AG08395 (cell line): Measurements from ENCODE around the gene TRIM56.
"Not testable (repeated sequence)": the region's sequence is repeated elsewhere in the genome, so short reads cannot be mapped to it uniquely, and the experiment has no call there.

ENCODE experiments used
- DNase-seq: peaks from one replicate; pipeline ENCODE4 v3.0.0; 2012; ENCODE audit warnings: mixed read lengths, low spot score

The TRIM56 gene, protein sequence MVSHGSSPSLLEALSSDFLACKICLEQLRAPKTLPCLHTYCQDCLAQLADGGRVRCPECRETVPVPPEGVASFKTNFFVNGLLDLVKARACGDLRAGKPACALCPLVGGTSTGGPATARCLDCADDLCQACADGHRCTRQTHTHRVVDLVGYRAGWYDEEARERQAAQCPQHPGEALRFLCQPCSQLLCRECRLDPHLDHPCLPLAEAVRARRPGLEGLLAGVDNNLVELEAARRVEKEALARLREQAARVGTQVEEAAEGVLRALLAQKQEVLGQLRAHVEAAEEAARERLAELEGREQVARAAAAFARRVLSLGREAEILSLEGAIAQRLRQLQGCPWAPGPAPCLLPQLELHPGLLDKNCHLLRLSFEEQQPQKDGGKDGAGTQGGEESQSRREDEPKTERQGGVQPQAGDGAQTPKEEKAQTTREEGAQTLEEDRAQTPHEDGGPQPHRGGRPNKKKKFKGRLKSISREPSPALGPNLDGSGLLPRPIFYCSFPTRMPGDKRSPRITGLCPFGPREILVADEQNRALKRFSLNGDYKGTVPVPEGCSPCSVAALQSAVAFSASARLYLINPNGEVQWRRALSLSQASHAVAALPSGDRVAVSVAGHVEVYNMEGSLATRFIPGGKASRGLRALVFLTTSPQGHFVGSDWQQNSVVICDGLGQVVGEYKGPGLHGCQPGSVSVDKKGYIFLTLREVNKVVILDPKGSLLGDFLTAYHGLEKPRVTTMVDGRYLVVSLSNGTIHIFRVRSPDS

DNA sequence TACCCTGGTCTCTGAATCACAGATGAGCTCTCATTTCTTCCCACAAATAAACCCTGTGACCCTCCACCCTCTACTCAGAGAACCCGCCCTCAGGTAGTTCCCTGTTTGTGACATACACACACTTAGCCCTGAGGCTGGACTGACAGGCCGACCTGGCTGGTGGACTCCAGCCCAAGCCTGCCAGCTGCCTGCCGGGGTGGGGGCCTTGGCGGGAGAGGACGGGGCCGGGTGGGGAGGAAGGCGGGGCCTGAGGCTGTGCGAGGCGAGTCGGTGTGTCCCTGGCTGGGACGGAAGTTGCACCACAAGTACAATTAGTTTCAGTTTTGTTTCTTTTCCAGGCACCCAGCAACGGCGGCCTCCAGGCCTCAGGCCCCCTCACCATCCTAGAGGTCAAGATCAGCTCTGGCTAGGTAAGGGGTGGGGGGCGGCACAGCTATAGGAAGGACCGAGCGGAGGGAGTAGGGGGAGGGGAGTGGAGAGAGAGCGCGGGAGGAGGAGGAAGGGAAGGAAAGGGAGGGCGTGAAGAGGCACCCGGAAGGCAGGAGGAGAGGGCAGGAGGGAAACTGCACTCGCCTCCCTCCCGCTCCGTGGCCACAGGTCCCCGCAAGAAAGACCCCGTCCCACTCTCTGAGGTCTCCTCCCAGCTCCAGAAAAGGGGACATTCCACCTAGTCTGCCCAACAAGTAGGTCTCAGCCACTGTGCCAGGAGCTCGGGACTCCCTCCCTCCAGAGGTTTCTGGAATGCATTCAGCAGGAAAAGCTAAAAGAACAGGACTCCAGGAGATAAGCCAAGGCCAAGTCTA lies at the start of gene TRIM56:
Gene TRIM56 (plus strand): TSS at position 320 of the 803 bp plus-strand sequence. CDS start 1,832 bp downstream, outside the sequence.
- DNase-seq, result peak; percentile 87

DNA sequence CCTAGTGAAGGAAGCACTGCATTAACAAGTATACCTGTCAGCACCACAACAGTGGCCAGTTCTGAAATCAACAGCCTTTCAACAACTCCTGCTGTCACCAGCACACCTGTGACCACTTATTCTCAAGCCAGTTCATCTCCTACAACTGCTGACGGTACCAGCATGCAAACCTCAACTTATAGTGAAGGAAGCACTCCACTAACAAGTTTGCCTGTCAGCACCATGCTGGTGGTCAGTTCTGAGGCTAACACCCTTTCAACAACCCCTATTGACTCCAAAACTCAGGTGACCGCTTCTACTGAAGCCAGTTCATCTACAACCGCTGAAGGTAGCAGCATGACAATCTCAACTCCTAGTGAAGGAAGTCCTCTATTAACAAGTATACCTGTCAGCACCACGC lies 49.3 kb upstream of the TRIM56 start:
- DNase-seq, result no peak

DNA sequence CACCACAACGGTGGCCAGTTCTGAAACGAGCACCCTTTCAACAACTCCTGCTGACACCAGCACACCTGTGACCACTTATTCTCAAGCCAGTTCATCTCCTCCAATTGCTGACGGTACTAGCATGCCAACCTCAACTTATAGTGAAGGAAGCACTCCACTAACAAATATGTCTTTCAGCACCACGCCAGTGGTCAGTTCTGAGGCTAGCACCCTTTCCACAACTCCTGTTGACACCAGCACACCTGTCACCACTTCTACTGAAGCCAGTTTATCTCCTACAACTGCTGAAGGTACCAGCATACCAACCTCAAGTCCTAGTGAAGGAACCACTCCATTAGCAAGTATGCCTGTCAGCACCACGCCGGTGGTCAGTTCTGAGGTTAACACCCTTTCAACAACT lies 44.0 kb upstream of the TRIM56 start:
- DNase-seq, result not testable (repeated sequence)

DNA sequence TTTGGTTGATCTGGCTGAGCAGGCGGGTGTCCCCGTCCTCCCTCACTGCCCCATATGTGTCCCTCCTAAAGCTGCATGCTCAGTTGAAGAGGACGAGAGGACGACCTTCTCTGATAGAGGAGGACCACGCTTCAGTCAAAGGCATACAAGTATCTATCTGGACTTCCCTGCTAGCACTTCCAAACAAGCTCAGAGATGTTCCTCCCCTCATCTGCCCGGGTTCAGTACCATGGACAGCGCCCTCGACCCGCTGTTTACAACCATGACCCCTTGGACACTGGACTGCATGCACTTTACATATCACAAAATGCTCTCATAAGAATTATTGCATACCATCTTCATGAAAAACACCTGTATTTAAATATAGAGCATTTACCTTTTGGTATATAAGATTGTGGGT lies 26.9 kb upstream of the TRIM56 start:
- peak; percentile 73 for DNase-seq

DNA sequence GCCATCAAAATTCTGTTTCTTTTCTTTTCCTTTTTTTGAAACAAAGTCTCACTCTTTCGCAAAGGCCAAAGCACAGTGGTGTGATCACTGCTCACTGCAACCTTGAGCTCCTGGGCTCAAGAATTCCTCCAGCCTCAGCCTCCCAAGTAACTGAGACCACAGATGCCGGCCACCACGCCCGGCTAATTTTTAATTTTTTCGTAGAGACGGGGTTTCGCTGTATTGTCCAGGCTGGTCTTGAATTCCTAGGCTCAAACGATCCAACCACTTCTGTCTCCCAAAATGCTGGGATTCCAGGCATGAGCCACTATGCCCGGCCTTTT lies 25.7 kb upstream of the TRIM56 start:
- DNase-seq, result no peak

DNA sequence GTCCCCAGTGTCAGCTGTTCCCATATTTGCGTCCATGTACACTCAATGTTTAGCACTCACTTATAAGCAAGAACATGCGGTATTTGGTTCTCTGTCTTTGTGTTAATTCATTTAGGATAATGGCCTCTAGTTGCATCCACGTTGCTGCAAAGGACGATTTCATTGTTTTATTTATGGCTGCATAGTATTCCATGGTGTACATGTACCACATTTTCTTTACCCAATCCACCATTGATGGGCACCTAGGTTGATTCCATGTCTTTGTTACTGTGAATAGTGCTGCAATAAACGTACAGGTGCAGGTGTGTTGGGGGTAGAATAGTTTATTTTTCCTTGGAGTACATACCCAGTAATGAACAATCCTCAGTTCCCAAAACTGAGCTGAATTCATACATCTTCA lies 24.3 kb upstream of the TRIM56 start:
- no peak for DNase-seq

DNA sequence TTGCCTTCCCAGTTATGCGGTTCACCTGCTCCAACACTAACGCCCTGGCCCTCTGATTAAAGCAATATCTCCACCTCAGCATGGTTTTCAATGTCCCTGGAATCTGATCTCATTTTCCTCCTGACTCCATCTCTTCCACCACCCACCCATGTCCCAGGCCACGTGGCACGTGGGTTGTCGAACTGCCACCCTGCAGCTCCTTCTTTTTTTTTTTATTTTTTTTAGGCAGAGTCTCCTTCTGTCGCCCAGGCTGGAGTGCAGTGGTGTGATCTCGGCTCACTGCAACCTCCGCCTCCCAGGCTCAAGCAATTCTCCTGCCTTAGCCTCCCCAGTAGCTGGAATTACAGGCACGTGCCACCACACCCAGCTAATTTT lies 21.1 kb upstream of the TRIM56 start:
- DNase-seq, result not testable (repeated sequence)

DNA sequence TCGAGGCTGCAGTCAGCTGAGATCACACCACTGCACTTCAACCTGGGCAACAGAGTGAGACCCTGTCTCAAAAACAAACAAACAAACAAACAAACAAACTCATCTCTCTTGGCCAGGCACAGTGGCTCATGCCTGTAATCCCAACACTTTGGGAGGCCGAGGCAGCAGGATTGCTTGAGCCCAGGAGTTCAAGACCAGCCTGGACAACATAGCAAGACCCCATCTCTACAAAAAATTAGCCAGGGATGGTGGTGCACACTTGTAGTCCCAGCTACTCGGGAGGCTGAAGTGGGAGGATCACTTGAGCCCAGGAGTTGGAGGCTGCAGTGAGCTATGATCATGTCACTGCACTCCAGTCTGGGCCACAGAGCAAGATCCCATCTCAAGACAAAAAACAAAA lies 20.1 kb upstream of the TRIM56 start:
- not testable (repeated sequence) for DNase-seq

DNA sequence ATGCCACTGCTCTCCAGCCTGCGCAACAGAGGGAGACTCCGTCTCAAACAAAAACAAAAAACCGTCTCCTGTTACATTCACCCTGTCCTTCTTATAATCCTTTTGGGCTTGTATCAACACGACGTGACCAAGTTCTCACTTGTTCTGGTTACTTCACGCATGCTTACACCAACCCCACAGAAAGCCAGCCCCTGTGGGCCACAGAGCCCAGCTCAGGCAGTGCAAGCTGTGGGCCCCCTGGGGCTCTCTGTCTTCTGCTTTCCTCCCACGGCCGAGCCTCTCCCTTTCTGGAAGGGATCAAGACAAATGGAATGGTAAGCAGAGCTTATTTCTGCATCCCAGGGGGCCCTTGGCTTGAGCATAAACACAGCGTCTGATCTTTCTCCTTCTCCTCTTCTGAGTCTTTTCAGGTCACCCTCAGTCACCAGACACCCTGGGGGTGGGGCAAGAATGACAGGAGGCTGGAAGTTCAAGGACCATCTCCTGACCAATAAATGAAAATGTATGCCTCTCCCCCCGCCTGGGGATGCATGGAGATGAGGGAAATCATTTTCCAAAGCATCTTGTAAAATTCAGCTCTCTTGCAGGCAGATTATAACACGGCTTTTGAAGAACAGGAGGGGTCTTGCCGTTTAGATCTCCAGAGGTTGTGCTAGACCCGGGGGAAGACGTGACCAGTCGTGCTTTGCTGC lies 19.0 kb upstream of the TRIM56 start:
- DNase-seq, result no peak

DNA sequence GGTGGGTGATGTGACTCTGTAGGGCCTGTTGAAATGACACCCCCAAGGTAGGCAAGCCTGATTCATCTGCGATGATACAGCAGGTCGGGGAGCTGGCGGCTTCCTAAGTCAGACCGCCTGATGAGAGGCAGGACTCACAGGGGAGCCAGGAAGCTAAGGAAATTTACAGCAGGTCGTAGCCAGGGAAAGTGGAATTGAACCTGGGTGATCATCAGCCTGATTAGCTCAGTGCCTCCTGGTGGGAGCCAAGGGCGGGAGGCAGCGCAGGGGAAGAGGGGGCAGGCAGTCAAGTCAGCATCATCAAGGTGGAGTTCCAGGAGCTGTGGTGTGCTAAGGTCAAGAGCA lies 18.5 kb upstream of the TRIM56 start:
- no peak for DNase-seq

DNA sequence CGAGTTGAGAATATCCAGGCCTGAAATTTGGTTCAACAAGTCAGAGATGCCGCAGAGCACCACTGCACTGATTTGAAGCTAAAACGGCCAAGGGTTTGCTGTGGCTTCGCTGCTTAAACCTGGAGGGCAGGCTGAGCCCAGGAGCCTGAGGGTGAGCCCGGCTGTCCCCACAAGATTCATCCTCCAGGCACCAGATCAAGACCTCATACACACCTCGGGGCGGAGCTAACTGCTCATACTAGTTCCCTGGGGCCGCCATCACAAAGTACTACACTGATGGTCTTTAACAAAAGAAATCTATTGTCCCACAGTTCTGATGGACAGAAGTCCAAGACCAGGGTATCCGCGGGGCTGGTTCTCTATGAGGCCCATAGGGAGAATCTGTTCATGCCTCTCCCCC lies 16.9 kb upstream of the TRIM56 start:
- no peak for DNase-seq

DNA sequence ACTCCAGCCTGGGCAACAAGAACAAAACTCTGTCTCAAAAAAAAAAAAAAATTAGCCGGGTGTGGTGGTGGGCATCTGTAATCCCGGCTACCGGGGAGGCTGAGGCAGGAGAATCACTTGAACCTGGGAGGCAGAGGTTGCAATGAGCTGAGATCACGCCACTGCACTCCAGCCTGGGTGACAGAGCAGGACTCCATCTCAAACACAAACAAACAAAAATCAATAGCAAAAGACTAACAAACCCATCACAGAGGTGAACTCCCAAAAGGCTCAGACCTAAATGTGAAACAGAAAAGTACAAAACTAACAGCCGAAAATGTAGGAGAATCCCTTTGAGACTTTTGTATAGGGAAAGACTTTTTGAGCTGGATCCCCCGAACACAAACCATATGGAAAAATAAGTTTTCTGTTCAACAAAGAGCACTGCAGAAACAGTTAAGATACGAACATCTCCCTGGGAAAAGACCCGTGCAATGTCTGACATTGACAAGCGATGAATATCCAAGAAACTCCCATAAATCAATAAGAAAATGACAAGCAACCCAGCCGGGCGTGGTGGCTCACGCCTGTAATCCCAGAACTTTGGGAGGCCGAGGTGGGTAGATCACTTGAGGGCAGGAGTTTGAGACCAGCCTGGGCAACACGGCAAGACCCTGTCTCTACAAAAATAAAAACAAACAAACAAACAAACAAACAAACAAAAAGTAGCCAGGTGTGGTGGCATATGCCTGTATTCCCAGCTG lies 13.7 kb upstream of the TRIM56 start:
- DNase-seq, result not testable (repeated sequence)

DNA sequence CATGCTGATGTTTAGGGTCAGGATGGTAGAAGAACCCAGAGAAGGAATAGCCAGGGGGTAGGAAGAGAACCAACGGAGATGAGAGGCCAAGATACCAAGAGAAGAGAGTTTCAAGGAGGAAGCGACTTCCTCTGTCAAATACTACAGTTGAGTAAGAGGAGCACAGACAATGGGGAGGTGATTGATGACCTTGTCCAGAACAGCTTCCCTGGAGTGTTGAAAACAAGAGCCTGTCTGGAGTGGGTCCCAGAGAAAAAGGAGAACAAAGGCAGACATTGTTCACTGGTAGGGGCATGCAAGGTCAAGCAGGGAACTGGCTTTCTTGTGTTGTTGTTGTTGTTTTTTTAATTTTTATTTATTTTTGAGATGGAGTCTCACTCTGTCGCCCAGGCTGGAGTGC lies 9.6 kb upstream of the TRIM56 start:
- no peak for DNase-seq

DNA sequence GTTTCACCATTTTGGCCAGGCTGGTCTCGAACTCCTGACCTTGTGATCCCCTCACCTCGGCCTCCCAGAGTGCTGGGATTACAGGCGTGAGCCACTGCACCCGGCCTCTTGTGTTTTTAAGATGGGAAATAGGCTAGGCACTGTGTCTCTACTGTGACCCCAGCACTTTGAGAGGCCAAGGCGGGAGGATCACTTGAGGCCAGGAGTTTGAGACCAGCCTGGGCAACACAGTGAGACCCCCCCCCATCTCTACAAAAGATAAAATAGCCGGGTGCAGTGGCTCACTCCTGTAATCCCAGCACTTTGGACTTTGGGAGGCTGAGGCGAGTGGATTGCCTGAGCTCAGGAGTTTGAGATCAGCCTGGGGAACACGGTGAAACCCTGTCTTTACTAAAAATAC lies 9.1 kb upstream of the TRIM56 start:
- DNase-seq, result not testable (repeated sequence)

DNA sequence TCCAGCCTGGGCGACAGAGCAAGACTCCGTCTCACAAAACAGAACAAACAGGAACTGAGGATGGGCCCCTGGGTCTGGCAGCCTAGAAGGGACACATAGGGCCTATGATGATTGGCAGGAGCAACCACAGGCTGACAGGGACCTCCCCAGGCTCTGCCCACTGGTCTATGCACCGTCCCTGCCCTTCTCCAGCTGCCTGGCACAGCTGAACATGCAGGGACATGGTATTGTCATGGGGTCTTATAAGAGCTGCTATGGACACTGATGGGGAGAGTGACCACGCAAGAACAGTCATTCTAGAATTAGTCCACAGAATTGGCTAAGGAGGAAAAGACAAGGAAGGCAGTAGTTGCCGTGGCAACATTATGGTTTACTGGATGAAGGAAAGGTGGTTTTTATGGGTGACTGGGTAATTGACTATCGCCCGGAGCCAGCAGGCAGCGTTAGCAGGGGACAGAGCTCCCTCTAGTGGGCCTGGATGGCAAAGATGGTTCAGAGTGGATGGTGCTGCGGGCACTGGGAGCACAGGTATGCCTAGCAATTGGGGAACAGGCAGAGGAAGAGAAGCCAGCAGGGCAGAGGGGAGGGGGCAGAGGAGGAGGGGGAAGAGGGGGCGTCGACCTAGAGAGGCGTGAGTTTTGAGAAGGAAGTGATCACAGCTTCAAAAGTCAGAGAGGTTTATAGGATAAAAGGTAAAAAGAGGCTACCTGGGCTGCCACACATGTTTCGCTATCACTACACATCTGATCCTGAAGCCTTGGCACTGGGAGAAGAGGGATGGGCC lies 7.8 kb upstream of the TRIM56 start:
- peak; percentile 91 for DNase-seq

DNA sequence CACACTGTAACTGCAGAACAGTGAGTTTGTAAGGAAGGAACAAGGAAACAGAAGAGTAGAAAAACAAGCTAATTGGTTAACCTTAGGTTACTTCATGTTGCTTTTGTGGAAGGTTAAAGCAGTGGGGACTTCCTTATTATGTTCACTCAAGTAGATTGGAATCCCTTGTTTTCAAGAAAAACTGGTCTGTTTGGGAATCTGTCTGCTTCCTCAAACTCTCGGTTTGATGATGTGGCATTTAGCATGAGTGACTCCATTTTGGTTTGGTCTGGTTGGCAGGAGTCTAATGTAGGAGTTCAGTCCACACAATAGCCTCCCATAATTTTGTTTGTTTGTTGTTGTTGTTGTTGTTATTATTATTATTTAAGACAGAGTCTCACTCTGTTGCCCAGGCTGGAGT lies 3.8 kb upstream of the TRIM56 start:
- no peak for DNase-seq

DNA sequence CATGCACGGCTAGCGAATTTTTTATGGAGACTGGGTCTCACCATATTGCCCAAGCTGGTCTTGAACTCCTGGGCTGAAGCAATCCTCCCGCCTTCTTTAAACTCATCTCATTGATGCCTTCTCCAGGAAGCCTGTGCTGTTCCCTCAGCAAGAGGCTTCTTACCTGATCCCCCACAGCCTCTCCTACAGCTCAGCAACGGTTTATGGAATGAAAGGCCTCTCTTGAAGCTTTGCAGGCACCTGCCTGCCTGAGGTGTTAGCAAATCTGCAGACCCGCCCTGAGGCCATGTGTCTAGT lies 468 bp upstream of the TRIM56 start:
- DNase-seq, result no peak

DNA sequence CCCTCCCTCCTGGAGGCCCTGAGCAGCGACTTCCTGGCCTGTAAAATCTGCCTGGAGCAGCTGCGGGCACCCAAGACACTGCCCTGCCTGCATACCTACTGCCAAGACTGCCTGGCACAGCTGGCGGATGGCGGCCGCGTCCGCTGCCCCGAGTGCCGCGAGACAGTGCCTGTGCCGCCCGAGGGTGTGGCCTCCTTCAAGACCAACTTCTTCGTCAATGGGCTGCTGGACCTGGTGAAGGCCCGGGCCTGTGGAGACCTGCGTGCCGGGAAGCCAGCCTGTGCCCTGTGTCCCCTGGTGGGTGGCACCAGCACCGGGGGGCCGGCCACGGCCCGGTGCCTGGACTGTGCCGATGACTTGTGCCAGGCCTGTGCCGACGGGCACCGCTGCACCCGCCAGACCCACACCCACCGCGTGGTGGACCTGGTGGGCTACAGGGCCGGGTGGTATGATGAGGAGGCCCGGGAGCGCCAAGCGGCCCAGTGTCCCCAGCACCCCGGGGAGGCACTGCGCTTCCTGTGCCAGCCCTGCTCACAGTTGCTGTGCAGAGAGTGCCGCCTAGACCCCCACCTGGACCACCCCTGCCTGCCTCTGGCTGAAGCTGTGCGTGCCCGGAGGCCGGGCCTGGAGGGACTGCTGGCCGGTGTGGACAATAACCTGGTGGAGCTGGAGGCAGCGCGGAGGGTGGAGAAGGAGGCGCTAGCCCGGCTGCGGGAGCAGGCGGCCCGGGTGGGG lies 2.2 kb downstream of the TRIM56 start:
- DNase-seq, result no peak

DNA sequence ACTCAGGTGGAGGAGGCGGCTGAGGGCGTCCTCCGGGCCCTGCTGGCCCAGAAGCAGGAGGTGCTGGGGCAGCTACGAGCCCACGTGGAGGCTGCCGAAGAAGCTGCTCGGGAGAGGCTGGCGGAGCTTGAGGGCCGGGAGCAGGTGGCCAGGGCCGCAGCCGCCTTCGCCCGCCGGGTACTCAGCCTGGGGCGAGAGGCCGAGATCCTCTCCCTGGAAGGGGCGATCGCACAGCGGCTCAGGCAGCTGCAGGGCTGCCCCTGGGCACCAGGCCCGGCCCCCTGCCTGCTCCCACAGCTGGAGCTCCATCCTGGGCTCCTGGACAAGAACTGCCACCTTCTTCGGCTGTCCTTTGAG lies 2.8 kb downstream of the TRIM56 start:
- no peak for DNase-seq

DNA sequence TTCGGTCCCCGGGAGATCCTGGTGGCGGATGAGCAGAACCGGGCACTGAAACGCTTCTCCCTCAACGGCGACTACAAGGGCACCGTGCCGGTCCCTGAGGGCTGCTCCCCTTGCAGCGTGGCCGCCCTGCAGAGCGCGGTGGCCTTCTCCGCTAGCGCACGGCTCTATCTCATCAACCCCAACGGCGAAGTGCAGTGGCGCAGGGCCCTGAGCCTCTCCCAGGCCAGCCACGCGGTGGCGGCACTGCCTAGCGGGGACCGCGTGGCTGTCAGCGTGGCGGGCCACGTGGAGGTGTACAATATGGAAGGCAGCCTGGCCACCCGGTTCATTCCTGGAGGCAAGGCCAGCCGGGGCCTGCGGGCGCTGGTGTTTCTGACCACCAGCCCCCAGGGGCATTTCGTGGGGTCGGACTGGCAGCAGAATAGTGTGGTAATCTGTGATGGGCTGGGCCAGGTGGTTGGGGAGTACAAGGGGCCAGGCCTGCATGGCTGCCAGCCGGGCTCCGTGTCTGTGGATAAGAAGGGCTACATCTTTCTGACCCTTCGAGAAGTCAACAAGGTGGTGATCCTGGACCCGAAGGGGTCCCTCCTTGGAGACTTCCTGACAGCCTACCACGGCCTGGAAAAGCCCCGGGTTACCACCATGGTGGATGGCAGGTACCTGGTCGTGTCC lies 3.7 kb downstream of the TRIM56 start:
- no peak for DNase-seq
